RWPE2 (cell line): Measurements from ENCODE around the gene HDAC1.
A peak's percentile ranks its signal among the peaks of the same experiment; 100 is the strongest.

ENCODE experiments used
- ATAC-seq: fragments of 200-7000 bp; cut with Tn5 transposase; 3 replicates; pipeline ENCODE4 v1.9.1; 2021; ENCODE audit warnings: low read depth
- DNase-seq: peaks from one replicate; pipeline ENCODE4 v3.0.0-alpha.2; 2020; ENCODE audit warnings: low spot score
- H3K27ac ChIP-seq: fragments of 450-650 bp; 2 replicates; pipeline ENCODE4 v1.5.1; 2017; ENCODE audit warnings: mild to moderate bottlenecking; ENCODE audit not compliant: poor library complexity, severe bottlenecking
- H3K27me3 ChIP-seq: fragments of 250-450 bp; sonication (Bioruptor Pico); 2 replicates; pipeline ENCODE4 v1.5.1; 2021; ENCODE audit warnings: mild to moderate bottlenecking, moderate library complexity; ENCODE audit not compliant: insufficient read depth, poor library complexity, severe bottlenecking
- H3K36me3 ChIP-seq: fragments of 250-450 bp; sonication (Bioruptor Pico); 2 replicates; pipeline ENCODE4 v1.5.1; 2020; ENCODE audit warnings: low read depth, mild to moderate bottlenecking, moderate library complexity
- H3K4me1 ChIP-seq: fragments of 250-450 bp; sonication (Bioruptor Pico); 2 replicates; pipeline ENCODE4 v1.5.1; 2021; ENCODE audit warnings: mild to moderate bottlenecking, moderate library complexity; ENCODE audit not compliant: insufficient read depth, poor library complexity, severe bottlenecking
- H3K4me3 ChIP-seq: fragments of 250-450 bp; sonication (Bioruptor Pico); 2 replicates; pipeline ENCODE4 v1.5.1; 2021; ENCODE audit warnings: mild to moderate bottlenecking, moderate library complexity; ENCODE audit not compliant: severe bottlenecking
- H3K9me3 ChIP-seq: fragments of 250-450 bp; sonication (Bioruptor Pico); 2 replicates; pipeline ENCODE4 v1.5.1; 2021; ENCODE audit warnings: mild to moderate bottlenecking, moderate library complexity; ENCODE audit not compliant: severe bottlenecking
- TF ChIP-seq, protein P1 (sequence below): fragments of 450-650 bp; IDR thresholded peaks from one replicate; pipeline ENCODE4 v1.5.1; 2017; ENCODE audit warnings: mild to moderate bottlenecking, moderate library complexity; ENCODE audit not compliant: poor library complexity, severe bottlenecking

Gene HDAC1

GRCh38 chr1:32335790-32336590 is 44.1 kb downstream of the HDAC1 start, which contains the start of gene MARCKSL1:
TSS of gene MARCKSL1 (minus strand) at chr1:32336233. CDS start at chr1:32336033, 200 bp downstream.
- TF ChIP-seq, protein P1, sequence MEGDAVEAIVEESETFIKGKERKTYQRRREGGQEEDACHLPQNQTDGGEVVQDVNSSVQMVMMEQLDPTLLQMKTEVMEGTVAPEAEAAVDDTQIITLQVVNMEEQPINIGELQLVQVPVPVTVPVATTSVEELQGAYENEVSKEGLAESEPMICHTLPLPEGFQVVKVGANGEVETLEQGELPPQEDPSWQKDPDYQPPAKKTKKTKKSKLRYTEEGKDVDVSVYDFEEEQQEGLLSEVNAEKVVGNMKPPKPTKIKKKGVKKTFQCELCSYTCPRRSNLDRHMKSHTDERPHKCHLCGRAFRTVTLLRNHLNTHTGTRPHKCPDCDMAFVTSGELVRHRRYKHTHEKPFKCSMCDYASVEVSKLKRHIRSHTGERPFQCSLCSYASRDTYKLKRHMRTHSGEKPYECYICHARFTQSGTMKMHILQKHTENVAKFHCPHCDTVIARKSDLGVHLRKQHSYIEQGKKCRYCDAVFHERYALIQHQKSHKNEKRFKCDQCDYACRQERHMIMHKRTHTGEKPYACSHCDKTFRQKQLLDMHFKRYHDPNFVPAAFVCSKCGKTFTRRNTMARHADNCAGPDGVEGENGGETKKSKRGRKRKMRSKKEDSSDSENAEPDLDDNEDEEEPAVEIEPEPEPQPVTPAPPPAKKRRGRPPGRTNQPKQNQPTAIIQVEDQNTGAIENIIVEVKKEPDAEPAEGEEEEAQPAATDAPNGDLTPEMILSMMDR = no peak
- peaks cover 8% of the 10 kb centered on the region for H3K36me3 ChIP-seq
- no peaks in the 10 kb centered on the region for H3K9me3 ChIP-seq
- DNase-seq (no peak), ATAC-seq (peak; percentile 54)
- peaks cover 5% of the 10 kb centered on the region for H3K4me1 ChIP-seq
- peak within 1 kb of the TSS; percentile 75 for H3K4me3 ChIP-seq
- H3K27me3 ChIP-seq = no peaks in the 10 kb centered on the region
- peak within 1 kb of the TSS; percentile 39 for H3K27ac ChIP-seq

GRCh38 chr1:32336591-32336932 is 44.7 kb downstream of the HDAC1 start:
- Histone ChIP-seq H3K27me3 (no peaks in the 10 kb centered on the region), H3K4me3 (no peak overlapping the region), H3K27ac (no peak overlapping the region), H3K4me1 (peaks cover 5% of the 10 kb centered on the region), H3K36me3 (peaks cover 8% of the 10 kb centered on the region), H3K9me3 (no peaks in the 10 kb centered on the region)
- ATAC-seq (no peak), DNase-seq (no peak)
- TF ChIP-seq, protein P1 = no peak

DNA sequence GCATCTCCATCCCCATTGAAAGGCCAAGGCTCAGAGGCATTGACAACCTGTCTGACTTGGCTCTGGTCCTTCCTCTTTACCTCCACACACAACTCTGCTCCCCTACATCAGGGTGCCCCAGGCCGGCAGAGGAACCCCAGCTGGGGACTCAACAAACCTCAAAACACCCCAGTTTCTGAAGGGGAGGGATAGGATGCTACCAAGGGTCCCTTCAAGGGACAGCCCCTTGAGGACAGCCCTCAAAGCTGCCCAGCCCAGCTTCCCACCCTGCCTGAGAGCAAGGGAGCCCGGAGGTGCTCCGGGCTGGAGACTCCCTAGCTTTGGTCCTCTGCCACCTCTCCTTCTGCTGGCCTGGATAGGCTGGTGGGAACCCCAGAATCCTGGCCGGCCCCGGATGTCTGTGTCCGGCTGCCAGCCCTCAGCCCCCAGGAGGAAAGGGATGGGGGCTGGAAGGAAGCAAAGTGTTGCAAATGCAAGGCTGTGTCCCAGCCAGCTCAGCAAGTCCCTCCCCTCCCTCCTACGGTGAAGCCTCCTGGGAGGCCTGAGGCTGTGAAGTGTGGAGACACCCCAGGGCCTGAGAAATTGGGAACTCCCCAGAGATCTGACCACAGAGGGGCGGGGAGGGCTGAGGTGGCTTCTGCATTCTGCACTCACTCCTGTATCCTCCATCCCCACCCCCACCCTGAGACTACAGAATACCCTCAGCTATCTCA is 45.2 kb downstream of the HDAC1 start:
- DNase-seq (no peak), ATAC-seq (no peak)
- Histone ChIP-seq H3K9me3 (no peaks in the 10 kb centered on the region), H3K27me3 (no peaks in the 10 kb centered on the region), H3K4me3 (no peak overlapping the region), H3K27ac (no peak overlapping the region), H3K36me3 (peaks cover 8% of the 10 kb centered on the region), H3K4me1 (peaks cover 5% of the 10 kb centered on the region)
- TF ChIP-seq, protein P1 = no peak

DNA sequence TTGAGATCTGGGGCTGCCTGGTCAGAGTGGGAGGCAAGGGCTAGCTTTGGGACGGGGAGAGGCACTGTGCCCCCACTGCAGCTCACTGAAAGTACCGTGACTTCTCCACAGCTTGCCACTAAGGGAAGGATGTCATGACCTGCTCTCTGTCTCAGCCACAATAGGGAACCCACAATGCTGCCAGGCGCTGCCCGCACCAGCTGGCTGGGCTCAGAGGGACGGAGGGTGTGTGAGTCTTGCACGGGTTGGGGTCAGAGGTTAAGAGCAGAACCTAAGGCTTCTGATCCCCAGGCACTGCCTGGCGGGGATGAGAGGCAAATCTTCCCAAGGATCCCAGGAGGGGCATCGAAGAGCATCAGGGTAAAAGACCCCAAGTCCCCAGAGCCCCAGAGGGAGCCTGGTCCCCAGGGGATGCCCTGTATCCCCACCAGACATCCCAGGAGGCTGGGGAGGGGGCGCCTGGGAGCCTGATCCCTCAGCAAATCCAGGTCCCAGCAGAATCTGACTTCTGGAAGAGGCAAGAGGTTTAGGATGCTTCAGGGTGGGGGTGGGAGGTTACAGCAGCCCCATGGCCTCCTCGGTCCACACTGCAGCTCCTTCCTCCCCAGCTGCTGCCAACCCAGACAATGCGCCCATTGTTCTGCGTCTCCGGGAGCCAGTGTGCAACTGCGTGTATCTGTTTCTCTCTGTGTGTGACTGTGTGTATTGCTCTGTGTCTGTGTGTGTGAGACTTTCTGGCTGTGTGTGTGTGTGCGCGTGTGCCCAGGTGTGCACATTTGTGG is 46.2 kb downstream of the HDAC1 start:
- H3K4me1 ChIP-seq = no peaks in the 10 kb centered on the region

More for the DNA sequence above, 46.2 kb downstream of the HDAC1 start:
- no peak for DNase-seq
- TF ChIP-seq, protein P1 = no peak
- ATAC-seq = no peak
- Histone ChIP-seq H3K36me3 (peaks cover under 1% of the 10 kb centered on the region; the same call in 1 of the 2 replicates), H3K27ac (no peak overlapping the region), H3K9me3 (no peaks in the 10 kb centered on the region), H3K4me3 (no peak overlapping the region), H3K27me3 (no peaks in the 10 kb centered on the region)
